ENCODE data around the gene ILKAP. TPM values are rescaled to one million over a fixed set of nuclear protein-coding genes. Genes with fewer than 3 reads are reported as not detected.
A peak's percentile ranks its signal among the peaks of the same experiment; 100 is the strongest.
"Not testable (repeated sequence)": the region's sequence is repeated elsewhere in the genome, so short reads cannot be mapped to it uniquely, and the experiment has no call there.

The ILKAP gene
- total RNA-seq, 2 experiments from 2014 or later, result 42.1 to 43.3 TPM

DNA sequence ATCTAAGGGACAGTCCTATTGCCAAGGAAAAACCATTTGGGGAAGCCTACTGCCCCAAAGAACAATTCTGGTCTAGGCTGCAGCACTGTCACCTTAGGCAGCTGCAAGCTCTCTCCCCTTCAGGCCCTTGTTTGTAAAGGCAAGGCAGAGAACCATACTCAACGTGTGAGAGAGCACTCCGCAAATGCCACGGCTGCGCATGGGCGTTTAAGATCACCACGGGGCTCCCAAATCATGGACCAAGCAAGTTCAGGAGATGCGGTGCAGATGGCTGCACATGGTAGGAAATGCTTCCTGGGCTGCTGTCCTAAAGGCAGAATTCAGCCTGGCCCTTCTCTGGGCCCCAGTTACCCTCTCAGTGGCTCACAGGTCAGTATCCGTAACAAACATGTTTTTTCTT lies 29.2 kb downstream of the ILKAP start:
- intact Hi-C loops (cut with micrococcal nuclease), result no loop called here
- Mint-ChIP-seq H3K4me3 (no peak overlapping the region), H3K27ac (no peak overlapping the region), H3K27me3 (no peaks in the 10 kb centered on the region), H3K36me3 (ENCODE audit: low read depth) (peaks cover 36% of the 10 kb centered on the region), H3K9me3 (no peaks in the 10 kb centered on the region), H3K4me1 (ENCODE audit: low read depth) (no peaks in the 10 kb centered on the region)
- ATAC-seq, result no peak
- TF ChIP-seq CTCF (IDR thresholded peaks at IDR 0.05), result no peak
- ChIA-PET CTCF (no interaction called here), POLR2A (no interaction called here)
- no peak for DNase-seq

- POLR2A ChIA-PET, result no interaction called here
Observed at GRCh38 chr2:238173692-238174091, 29.8 kb downstream of the ILKAP start.

DNA sequence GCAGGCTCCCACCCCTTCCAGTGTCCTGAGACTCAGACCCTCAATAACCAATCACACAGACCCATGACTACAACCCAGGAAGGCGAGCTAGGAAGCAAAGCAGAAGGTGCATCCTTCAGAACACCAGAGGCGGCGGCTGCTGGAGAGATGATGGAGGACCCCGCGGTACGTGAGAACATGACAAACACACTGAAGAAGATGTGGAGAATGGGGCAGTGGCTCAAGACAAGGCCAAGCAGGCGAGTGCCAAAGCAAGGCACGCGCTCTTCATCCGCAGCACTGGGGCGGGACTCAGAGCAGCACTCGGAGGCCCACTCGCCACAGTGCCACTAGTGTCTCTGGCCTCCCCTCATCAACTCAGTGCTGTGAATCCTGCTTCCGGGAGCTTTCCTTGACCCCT lies 31.1 kb downstream of the ILKAP start:
- no peak overlapping the region for H3K4me3 Mint-ChIP-seq
- ChIA-PET POLR2A (no interaction called here), CTCF (no interaction called here)
- no peak overlapping the region for H3K27ac Mint-ChIP-seq
- intact Hi-C loops (cut with micrococcal nuclease), result no loop called here
- H3K9me3 Mint-ChIP-seq, result no peaks in the 10 kb centered on the region
- peaks cover 30% of the 10 kb centered on the region for H3K36me3 Mint-ChIP-seq (ENCODE audit: low read depth)
- DNase-seq (no peak), ATAC-seq (no peak)
- TF ChIP-seq CTCF (IDR thresholded peaks at IDR 0.05), result no peak
- H3K27me3 Mint-ChIP-seq, result no peaks in the 10 kb centered on the region
- H3K4me1 Mint-ChIP-seq (ENCODE audit: low read depth), result no peaks in the 10 kb centered on the region

More at GRCh38 chr2:238173692-238174091, 29.8 kb downstream of the ILKAP start:
- Mint-ChIP-seq H3K9me3 (no peaks in the 10 kb centered on the region), H3K27ac (no peak overlapping the region), H3K27me3 (no peaks in the 10 kb centered on the region), H3K4me3 (no peak overlapping the region), H3K4me1 (ENCODE audit: low read depth) (no peaks in the 10 kb centered on the region), H3K36me3 (ENCODE audit: low read depth) (peaks cover 31% of the 10 kb centered on the region)
- ATAC-seq, result no peak
- peak; percentile 24 for TF ChIP-seq CTCF (IDR thresholded peaks at IDR 0.05)
- intact Hi-C loops (cut with micrococcal nuclease), result no loop called here
- CTCF ChIA-PET, result no interaction called here
- no peak for DNase-seq

DNA sequence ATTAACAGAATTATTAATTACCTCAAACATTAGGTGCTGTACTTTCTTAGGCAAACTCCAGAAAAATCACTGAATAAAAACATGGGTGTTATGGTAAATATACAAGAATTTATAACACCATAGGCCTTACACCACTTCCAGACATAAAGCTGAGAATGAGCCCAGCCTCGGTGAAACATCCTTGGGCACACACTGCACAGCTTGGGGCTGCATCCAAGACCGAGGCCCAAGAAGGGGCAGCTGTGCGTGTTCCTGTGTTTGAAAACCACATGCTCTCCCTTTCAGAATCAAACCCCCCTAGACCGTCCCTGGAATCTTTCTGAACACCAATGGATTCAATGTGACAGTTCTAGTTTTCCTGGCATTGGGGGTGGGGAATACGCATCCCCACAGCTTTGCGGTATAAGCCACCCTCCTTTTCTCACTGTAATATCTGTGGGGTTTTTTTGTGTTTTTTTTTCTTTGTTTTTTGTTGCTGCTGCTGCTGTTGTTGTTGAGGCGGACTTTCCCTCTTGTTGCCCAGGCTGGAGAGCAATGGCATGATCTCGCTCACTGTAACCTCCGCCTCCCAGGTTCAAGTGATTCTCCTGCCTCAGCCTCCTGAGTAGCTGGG lies 31.8 kb downstream of the ILKAP start:
- no peaks in the 10 kb centered on the region for H3K27me3 Mint-ChIP-seq
- no peaks in the 10 kb centered on the region for H3K9me3 Mint-ChIP-seq
- H3K4me3 Mint-ChIP-seq, result no peak overlapping the region
- TF ChIP-seq CTCF (IDR thresholded peaks at IDR 0.05), result no peak
- DNase-seq, result no peak
- ATAC-seq, result no peak
- intact Hi-C loops (cut with micrococcal nuclease), result no loop called here
- H3K27ac Mint-ChIP-seq, result no peak overlapping the region
- ChIA-PET CTCF (no interaction called here), POLR2A (no interaction called here)
- no peaks in the 10 kb centered on the region for H3K4me1 Mint-ChIP-seq (ENCODE audit: low read depth)
- H3K36me3 Mint-ChIP-seq (ENCODE audit: low read depth), result peaks cover 27% of the 10 kb centered on the region

- POLR2A ChIA-PET; DNase-seq; H3K9me3 Mint-ChIP-seq; H3K4me3 Mint-ChIP-seq; H3K27ac Mint-ChIP-seq; CTCF ChIA-PET; H3K4me1 Mint-ChIP-seq (ENCODE audit: low read depth); H3K27me3 Mint-ChIP-seq; intact Hi-C loops (cut with micrococcal nuclease); ATAC-seq: not testable (repeated sequence)
- H3K36me3 Mint-ChIP-seq (ENCODE audit: low read depth), result peaks cover 24% of the 10 kb centered on the region
Observed at GRCh38 chr2:238171072-238171431, 32.4 kb downstream of the ILKAP start.

All from activated CD8-positive, alpha-beta T cell treated with anti-CD3 and anti-CD28 coated beads for 36 hours (primary cell).